ENCODE measurements around the gene ENOX1.

Gene ENOX1

DNA sequence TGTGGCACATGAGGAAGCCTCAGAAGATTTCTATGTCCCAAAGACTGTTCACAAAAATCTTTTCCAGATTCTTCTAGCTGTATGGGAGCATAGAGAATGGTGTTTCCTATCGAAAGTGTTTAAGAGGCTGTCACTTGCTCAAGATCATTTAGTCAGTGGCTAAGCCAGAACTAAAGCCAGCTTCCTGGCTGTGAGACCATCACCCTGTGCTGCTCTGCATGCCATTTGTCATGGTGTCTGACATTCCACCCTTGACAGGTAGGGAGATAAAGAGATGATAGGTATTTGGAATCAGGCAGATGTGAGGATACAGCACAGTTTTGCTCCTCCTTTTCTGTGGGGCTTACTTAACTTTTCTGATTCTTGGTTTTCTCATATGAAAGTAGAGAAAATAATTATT, 586.0 kb downstream of the ENOX1 start:
- no peak for DNase-seq (ENCODE audit: low read depth)
- no peak for TF ChIP-seq CTCF (conservative IDR thresholded peaks at IDR 0.05; ENCODE audit: low read depth, low read length)
- no peak overlapping the region for H3K4me3 ChIP-seq (ENCODE audit: low read length)

- H3K4me3 ChIP-seq (ENCODE audit: low read length), result no peak overlapping the region
- no peak for TF ChIP-seq CTCF (conservative IDR thresholded peaks at IDR 0.05; ENCODE audit: low read depth, low read length)
- DNase-seq (ENCODE audit: low read depth), result no peak
Measured at GRCh38 chr13:43200307-43200706, 586.5 kb downstream of the ENOX1 start.

DNA sequence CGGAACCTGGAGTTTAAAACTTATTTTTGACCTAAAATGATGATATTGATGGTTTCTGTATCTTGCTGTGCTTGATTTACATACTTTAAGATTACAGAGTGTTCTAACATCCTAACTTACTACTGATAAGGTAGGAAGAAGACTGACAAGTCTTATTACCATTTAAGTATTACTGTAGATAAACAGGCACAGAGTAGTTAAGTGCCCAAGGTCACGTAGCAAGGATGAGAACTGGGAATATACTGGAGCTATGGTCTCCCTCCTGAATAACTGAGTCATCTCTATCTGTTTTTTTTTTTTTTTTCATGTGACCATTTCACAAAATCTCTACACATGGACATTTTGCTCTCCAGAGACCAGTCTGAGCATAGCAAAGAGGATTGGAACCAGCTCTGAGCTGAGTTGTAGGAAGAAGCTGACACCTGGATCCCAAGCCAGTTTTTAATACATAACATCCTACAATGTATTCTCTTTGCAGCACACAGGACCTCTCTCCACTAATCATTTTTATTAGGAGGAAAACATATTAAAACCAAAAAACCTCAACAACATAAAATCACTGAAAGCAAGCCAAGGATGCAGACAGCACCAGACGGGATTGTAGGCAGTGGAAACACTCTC, 589.9 kb downstream of the ENOX1 start:
- DNase-seq (ENCODE audit: low read depth), result no peak
- TF ChIP-seq CTCF (conservative IDR thresholded peaks at IDR 0.05; ENCODE audit: low read depth, low read length), result no peak
- no peak overlapping the region for H3K4me3 ChIP-seq (ENCODE audit: low read length)

- DNase-seq (ENCODE audit: low read depth), result peak; percentile 30
- peak; percentile 40 for TF ChIP-seq CTCF (conservative IDR thresholded peaks at IDR 0.05; ENCODE audit: low read depth, low read length)
- no peak overlapping the region for H3K4me3 ChIP-seq (ENCODE audit: low read length)
Measured at GRCh38 chr13:43196086-43196621, 590.6 kb downstream of the ENOX1 start.

DNA sequence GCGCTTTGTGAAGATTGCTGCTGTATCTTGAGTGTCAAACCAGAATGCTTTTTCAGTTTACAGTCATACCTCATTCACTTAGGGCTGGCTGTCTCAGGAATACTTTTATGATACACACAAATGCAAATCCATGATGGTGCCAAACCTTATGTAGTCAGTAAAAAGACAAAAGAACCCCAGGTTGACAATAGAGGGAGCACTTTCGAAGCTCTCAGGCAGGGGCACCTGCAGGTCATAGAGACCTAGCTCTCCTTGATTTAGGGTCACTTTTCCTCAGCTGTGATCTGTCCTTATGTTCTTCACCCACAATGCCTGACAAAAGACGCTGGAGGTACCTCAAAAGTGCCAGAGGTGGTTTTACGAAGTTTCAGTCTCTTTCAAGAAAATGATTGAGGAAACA, 591.2 kb downstream of the ENOX1 start:
- TF ChIP-seq CTCF (conservative IDR thresholded peaks at IDR 0.05; ENCODE audit: low read depth, low read length), result peak; percentile 35
- H3K4me3 ChIP-seq (ENCODE audit: low read length), result no peak overlapping the region
- DNase-seq (ENCODE audit: low read depth), result no peak

DNA sequence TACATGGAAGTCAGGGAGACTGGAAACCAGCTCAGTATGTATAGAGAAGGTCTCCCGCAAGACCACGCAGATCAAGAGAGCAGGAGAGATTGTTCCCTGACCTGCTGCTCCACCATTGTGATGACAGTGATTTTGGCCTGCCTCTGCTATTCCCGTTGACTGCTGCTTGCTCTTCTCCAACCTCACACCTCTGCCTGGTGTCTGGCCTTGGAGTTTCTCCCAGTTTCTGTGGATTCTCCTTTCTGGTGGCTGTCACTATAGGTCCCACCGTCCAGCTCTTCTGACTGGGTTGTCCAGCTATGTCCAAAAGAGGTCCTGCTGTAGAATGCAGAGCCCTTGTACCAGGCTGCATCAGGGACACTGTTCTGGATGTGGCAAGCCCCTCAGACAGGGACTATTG, 591.7 kb downstream of the ENOX1 start:
- TF ChIP-seq CTCF (conservative IDR thresholded peaks at IDR 0.05; ENCODE audit: low read depth, low read length), result no peak
- H3K4me3 ChIP-seq (ENCODE audit: low read length), result no peak overlapping the region
- DNase-seq (ENCODE audit: low read depth), result no peak

GRCh38 chr13:43193789-43194420, 592.9 kb downstream of the ENOX1 start:
- no peak for TF ChIP-seq CTCF (conservative IDR thresholded peaks at IDR 0.05; ENCODE audit: low read depth, low read length)
- H3K4me3 ChIP-seq (ENCODE audit: low read length), result no peak overlapping the region
- no peak for DNase-seq (ENCODE audit: low read depth)
